ENCODE data around the gene NPIPB2.
A peak's percentile ranks its signal among the peaks of the same experiment; 100 is the strongest.
"Not testable (repeated sequence)": the region's sequence is repeated elsewhere in the genome, so short reads cannot be mapped to it uniquely, and the experiment has no call there.

Gene NPIPB2

DNA sequence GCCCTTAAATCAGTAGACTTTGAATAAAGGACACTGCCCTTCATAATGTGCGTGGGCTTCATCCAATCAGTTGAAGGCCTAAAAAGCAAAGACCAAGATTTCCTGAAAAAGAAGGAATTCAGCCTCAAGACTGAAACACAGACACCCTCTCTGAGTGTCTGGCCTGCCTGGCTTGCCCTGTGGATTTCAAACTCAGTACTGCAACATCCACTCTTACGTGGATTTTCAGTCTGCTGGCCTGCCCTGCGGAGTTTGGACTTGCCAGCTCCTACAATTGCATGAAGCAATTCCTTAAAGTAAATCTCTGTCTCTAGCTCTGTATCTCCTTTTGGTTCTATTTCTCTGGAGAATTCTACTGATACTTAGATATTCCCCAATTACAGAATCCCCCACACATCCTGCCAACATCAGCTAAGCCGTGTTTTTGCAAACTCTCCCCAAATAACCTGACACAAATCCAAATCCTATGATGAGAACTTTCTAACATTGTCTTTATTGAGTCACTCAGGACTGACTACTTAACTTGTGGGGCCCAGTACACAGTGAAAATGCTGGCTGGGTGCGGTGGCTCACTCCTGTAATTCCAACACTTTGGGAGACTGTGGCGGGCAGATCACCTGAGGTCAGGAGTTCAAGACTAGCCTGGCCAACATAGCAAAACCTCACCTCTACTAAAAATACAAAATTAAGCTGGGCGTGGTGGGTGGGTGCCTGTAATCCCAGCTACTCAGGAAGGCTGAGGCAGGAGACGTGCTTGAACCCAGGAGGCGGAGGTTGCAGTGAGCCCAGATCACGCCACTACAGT lies 15.9 kb upstream of the NPIPB2 start:
- DNase-seq = no peak

DNA sequence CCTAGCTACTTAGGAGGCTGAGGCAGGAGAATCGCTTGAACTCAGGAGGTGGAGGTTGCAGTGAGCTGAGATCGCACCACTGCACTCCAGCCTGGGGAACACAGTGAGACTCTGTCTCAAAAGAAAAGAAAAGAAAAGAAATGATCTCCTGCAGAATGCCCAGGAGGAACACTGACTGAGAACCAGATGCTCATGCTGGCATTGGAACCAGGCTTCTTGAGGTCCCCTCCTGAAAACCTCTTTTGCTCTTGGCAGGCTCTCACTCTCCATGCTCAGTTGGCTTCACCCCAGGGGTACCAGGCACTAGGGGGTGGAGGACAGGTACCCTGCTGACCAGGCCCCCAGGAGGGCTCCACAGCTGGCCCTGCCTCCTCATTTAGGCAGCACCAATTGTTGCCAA lies 14.7 kb upstream of the NPIPB2 start:
- DNase-seq = no peak

DNA sequence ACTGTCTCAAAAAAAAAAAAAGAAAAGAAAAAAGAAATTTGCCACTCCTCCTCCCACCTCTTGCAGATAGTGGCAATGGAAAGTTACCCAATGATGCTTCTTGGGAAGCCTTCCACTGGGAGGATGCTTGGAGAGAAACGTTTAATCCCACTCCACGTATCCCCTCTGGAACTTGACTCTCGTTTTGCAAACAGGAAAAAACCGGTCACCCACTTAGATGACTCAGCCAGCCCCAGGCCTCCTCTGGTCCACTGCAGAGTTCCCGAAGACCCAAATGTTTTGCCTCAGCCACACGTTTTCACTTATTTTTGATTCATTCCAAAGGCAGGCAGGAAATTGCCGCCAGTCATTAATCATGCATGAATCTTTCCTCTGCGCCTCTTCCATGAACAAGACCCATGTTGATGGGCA lies 13.9 kb upstream of the NPIPB2 start:
- no peak for DNase-seq

DNA sequence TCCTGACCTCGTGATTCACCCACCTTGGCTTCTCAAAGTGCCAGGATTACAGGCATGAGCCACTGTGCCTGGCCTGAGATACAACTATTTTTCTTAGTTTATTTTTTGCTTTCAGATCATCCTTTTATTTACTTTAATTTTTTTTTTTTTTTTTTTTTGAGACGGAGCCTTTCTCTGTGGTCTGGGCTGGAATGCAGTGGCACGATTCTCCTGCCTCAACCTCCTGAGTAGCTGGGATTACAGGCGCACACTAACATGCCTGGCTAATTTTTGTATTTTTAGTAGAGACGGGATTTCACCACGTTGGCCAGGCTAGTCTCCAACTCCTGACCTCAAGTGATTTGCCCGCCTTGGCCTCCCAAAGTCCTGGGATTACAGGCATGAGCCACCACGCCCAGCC lies 11.7 kb upstream of the NPIPB2 start:
- DNase-seq = not testable (repeated sequence)

DNA sequence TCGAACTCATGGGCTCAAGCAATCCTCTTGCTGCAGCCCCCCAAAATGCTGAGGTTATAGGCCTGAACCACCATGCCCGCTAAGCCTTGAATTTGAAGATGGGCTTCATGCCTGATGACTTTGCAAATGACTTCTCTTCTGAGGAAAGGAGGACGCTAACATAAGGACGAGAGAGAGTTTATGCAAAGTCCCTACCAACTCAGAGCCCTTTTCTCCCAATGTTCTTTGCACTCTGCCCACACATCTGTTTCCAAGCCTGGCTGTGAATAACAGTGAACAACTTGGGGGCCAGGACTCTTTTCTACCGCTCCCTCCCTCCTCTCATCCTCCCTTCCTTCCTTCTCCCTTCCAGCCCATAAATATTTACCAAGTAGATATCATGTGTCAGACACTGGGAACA lies 8.5 kb upstream of the NPIPB2 start:
- DNase-seq = no peak

DNA sequence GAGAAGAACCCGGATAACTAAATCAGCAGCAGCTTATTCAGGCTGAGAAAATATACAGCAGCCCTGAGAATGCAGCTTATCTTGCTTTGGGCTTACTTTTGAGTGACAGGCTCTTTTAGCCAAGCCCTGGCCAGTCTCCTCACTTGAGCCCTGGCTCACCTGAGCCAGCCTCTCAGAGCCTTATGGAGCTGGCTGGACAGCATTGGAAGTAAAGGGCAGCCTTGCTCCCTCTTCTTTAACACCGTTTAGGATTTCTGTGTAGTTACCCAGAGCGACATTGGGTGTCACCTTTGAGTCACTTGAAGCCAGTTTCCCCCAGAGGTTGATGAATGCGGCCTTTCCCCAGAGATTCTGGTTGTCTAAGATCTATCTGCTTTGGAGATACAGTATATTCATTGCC lies 7.7 kb upstream of the NPIPB2 start:
- DNase-seq = peak; percentile 23 to 71

DNA sequence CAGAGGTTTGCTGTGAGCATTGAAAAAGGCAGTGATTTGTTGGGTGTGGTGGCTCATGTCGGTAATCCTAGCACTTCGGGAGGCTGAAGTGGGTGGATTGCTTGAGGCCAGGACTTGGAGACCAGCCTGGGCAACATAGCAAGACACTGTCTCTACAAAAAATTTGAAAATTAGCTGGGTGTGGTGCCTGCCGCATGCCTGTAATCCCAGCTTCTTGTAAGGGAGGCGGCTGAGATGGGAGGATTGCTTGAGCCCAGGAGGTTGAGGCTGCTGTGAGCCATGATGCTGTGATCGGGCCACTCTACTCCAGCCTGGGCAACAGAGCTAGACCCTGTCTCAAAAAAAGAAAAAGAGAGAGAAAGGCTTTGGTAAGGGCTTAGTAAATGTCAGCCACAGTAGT lies 7.0 kb upstream of the NPIPB2 start:
- no peak for DNase-seq

DNA sequence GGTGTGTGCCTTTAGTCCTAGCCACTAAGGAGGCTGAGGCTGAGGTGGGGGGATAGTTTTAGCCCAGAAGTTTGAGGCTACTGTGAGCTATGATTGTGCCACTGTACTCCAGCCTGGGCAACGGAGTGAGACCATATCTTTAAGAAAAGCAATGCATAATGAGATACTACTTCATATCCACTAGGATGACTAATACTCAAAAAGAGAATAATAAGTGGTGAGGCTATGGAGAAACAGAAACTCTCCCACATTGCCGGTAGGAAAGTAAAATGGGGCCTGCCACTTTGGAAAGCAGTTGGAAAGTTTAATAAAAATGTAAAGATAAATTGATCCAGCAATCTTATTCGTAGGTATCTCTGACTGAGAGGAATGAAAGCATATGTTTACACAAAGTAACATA lies 4.6 kb upstream of the NPIPB2 start:
- no peak for DNase-seq

DNA sequence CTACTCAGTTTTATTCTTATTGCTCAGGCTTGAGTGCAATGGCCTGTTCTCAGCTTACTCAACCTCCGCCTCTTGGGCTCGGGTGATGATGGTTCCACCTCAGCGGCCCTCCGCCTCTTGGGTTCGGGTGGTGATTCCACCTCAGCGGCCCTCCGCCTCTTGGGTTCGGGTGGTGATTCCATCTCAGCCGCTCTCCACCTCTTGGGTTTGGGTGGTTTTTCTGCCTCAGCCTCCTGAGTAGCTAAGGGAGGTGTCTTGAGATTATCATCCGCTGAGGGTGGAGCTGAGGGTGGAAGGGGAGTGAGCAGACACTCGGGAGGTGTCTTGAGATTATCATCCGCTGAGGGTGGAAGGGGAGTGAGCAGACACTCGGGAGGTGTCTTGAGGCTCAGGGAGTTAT lies 14.5 kb downstream of the NPIPB2 start:
- not testable (repeated sequence) for DNase-seq

DNA sequence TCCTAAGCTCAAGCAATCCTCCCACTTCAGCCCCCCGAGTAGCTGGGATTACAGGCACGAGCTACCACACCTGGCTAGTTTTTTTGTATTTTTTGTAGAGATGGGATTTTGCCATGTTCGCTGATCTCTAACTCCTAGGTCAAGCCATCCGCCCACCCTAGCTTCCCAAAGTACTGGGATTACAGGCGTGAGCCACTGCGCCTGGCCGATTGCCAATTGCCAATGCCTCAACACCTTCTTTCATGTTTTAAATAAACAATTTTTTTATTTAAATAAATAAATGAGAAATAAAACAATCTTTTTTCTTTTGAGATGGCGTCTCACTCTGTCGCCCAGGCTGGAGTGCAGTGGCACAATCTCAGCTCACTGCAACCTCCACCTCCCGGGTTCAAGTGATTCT lies 17.8 kb downstream of the NPIPB2 start:
- not testable (repeated sequence) for DNase-seq

DNA sequence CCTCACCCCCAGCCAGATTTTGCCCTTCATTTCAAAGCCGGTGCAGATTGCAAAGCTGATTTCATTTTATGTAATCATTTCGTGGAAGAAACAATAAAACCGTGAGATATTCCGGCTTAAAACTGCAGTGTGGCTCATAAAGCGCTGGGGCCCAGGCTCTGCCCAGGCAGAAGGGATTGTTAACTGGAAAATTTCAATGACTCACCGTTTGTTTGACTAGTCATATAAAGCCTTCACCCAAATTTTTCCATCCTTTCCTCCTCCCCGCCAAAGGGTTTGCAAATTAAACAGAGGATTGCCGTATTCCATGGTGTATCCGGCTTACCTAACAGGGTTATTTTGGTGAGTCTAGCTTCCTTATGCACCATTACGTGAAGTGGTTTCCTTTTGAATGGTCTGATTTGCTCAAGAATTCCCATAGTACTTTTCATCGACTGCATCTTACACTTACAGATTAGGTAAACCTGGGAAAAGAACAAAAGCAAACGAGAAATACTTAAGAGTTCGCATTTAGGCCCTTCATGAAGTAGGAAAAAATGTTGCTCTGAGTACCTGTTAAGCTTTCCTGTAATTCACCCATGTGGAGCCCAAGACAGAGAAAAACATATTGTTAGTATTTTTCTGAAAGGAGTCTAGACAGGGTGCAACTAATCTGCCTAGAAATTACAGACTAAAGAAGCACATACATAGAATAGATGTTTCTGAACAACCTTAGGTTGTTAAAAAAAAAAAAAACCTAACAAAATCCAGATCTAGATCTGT lies 25.1 kb downstream of the NPIPB2 start:
- no peak for DNase-seq

DNA sequence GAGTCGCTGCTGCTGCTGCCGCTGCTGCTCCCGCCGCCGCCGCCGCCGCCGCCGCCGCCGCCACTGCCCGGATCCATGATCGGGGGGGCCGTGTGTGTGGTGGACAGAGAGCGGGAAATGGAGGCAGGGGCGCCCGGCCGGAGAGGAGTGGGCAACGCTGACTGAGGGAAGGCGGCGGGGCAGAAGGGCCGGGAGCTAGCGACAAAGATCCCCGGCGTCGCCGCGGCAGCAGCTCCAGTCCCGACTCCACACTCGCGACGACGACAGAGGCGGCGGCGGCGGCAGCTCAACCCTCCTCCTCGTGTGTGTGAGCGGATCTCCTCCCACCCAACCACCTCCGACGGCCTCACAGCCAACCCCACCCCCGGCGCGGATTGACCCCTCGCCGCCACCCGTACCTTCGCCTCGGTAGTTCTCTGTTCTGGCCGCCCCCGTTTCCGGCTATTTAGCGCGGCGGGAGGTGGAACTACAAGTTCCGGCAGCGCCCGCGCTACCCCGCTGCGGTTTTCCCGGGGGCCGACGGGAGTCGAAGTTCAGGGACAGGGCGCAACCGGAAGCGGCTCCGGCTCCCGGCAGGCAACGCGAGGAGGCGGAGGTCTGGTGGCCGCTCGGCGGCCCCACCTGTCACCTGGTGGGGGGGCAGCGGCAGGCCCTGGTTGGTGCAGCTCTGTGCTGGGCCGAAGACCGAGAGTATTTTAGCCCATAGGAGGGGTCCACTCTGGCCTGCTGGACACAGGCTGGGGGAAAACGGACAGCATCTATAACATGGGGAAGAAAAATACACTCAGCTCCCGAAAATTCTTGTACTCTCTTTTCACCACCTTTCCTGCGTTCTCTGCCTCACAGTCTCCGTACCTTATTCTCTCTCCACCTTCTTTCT lies 26.0 kb downstream of the NPIPB2 start, which contains the start of gene GSPT1:
TSS of gene GSPT1 (minus strand) at position 313 of the 880 bp plus-strand sequence. CDS start at position 77, 236 bp downstream.
- DNase-seq = peak; percentile 95 to 97

DNA sequence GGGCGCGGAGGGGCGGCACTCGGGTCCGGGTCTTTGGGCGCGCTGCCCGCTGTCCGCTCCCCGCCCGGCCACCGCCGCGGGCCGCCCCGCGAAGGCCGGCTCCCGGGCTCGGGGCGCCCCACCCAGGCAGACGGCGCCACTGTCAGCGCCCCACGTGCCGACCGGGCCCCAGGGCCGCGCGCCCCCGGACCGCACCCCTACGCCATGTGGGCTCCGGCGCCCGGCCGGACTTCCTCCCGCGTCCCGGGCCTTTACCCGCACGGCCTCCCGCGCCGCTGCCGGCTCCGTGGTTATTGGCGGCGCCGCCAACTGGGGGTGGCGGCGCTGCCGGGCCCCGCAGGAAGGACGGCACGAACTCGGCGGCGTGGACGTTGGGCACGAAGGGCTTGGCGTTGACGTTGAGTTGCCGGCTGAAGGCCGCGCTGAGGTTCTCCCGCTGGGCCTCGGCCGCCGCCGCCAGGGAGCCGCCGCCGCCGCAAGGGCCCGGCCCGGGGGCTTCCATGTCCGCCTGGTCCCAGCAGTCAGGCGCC lies 26.7 kb downstream of the NPIPB2 start:
- no peak for DNase-seq

DNA sequence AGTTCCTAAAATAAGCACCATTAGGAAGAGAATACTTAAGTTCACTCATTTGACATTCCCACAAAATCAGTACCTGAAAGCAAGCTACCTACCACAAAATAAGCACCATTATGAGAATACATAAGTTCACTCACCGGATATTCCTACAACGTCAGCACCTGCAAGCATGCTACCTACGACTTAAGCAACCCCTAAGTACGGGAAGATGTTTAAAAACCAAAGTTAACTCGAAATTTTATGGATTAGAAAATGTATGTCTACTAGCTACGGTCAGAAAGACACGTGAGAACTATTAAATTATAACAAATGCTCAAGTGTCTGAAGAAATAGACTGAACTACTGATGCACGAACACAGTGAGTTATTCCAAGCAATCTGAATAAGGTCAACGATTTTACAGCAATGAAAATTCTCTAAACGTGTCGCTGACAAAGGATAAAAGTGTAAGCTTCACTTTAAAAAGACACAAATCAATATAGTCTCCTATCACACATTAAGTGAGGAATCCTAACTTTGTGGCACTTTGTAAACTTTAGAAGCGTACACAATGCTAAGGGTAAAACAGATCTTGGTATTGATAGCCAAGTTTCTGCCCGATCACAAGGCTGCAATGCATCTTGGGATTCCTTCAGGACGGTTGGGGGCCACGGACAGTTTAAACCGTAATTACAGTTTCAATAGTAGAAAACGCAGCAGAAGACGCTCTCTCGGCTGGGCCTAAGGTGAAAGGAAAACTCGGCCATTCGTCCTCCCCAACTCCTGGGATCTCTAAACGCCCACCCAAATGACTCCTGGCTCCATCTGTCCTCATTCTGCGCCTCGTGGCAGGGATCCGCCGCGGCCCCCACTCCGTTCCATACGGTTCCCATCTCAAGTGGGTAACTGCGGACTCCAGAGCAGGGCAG lies 27.4 kb downstream of the NPIPB2 start:
- no peak for DNase-seq

DNA sequence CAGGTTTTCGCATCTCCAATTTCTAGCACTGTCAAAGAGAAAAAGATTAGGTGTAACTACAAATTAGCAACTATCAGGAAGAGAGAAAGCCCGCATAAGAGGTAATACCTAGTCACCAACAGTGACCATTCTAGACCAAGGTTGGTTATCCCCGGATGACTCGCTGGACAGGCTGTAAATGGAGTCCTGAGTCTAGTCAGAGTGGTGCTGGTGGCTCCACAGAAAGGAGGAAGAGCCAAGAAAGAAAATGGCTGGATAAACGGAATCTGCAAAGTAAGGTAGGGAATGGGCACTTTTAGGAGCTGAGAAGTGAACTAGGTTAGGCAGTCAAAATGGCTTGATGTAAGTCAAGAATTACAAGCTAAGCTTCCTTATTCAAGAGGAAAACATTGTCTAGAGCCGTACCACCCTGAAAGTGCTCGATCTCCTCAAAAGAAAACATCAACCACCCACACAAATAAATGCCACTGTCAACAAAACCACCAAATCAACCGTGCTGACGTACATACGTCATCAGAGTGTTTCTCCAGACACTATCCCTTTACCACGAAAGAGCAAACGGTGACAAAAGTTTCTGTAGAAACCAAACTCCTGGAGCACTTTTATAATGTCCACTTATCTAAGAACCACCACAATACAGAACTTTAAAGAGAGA lies 28.3 kb downstream of the NPIPB2 start:
- DNase-seq = no peak

DNA sequence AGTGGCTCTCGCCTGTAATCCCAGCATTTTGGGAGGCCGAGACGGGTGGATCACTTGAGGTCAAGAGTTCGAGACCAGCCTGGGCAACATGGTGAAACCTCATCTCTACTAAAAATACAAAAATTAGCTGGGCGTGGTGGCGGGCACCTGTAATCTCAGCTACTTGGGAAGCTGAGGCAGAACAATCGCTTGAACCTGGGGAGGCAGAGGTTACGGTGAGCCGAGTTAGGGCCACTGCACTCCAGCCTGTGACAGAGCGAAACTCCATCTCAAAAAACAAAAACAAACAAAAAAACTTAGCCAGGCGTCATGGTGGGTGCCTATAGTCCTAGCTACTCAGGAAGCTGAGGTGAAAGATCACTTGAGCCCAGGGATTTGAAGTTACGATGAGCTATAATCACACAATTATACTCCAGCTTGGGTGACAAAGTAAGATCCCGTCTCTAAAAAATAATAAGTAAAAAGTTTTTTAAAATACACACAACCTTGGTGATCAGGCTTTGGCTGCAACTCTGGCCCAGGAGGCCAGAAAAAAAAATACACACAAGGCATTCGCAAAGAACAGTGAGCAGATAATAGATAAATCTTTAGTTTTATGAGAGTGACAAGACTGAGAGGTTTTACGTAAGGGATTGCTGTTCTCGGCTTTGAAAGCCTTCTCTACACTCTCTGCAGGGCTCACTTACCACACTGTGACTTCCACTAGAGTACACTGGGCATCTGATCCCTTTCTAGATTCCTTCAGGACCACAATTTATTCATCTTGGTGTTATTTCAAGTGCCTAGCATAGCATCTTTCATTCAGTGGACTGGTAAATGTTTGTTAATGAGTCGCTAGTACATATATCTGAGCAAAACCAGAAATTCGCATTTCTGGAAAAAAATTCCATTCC lies 31.9 kb downstream of the NPIPB2 start:
- no peak for DNase-seq

DNA sequence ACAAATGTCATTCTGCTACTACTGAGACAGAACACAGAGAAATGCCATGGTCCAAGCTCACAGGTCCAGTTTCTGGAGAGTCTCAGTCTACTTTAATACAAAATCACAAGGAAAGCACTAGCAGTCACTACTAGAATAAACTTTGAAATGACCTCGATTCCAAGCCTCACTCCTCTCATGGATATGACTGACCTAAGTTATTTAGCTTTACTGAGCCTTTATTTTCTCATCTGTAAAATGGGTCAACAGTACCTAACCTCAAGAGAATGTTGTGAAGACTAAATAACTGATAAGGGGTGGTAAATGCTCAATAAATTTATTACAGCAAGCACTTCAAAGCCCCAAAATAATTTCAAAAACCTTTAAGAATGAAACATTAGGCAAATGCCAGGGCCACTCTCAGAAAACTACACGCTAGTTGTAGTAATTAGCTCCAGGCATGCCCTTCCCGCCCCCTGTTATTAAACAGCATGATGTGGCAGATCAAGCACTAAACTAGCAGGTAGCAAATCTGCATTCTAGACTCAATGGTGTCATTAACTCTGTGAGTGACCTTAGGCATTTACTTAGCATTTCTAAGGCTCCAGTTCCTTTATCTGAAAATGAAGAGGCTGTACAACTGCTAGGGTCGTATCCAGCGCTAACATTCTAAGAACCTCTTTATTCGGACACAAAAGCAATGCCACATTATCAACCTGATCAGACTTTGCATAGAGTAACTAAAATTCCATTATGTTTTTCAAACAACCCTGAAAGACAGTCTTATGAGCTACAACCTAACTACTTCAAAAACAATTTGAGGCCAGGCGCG lies 34.5 kb downstream of the NPIPB2 start:
- no peak for DNase-seq

DNA sequence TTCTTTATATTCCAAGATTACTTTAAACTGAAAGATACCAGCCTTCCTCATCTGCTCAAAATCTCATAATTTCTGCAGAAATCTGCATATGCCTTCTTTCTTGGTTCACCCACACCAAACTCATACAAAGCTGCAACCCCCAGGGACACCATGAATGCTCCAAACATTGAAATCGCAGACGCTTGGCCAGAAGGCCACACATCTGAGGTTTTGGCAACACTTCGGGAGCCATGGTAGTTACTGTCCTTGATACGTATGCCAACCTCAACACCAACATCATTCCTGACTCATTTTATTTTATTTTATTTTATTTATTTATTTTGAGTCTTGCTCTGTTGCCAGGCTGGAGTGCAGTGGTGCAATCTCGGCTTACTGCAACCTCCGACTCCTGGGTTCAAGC lies 37.9 kb downstream of the NPIPB2 start:
- no peak for DNase-seq

DNA sequence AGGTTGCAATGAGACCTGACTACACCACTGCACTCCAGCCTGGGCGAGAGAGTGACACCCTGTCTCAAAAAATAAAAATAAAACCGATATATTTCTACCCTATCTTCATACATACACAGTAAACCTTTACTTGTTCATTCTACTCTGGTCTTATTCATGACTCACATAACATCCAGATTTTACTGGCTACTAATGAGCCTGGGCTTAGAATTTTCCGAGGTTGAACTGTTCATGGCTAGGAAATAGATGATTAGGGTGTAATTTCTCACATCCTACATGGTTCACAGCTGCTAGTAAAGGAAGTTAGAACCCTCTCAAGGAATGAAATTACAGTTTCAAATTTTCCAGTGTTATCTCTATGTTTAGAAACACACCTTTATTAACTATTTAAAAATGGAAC lies 40.8 kb downstream of the NPIPB2 start:
- no peak for DNase-seq
